Neural cell (in vitro differentiated cells): ENCODE results near the gene FRA10AC1. TPM values are rescaled to one million over a fixed set of nuclear protein-coding genes. Genes with fewer than 3 reads are reported as not detected.

ENCODE experiments used
- H2AFZ ChIP-seq: fragments of 200-600, 300-800 bp; sonication (generic), shearing (Covaris generic); 2 replicates; pipeline ENCODE4 v1.6.0; 2014; ENCODE audit warnings: low read depth, mild to moderate bottlenecking, antibody characterized with exemption, low read length, moderate library complexity
- H3F3A ChIP-seq: fragments of 200-600 bp; shearing (Covaris generic); 2 replicates; pipeline ENCODE4 v1.6.1; 2016; ENCODE audit warnings: mild to moderate bottlenecking, moderate library complexity, mixed read lengths, antibody characterized with exemption, low read length; ENCODE audit not compliant: insufficient read depth, poor library complexity, severe bottlenecking
- H3K27ac ChIP-seq: fragments of 200-600, 300-800 bp; sonication (generic), shearing (Covaris generic); 2 replicates; pipeline ENCODE4 v1.5.1; 2014; ENCODE audit warnings: mild to moderate bottlenecking, low read length, moderate library complexity
- H3K27me3 ChIP-seq: fragments of 300-800, 200-600 bp; sonication (generic), shearing (Covaris generic); 2 replicates; pipeline ENCODE4 v1.6.0; 2014; ENCODE audit warnings: mild to moderate bottlenecking, low read depth, low read length, moderate library complexity; ENCODE audit not compliant: insufficient read depth
- H3K36me3 ChIP-seq: fragments of 300-800, 200-600 bp; sonication (generic), shearing (Covaris generic); 2 replicates; pipeline ENCODE4 v1.5.1; 2014; ENCODE audit warnings: mild to moderate bottlenecking, antibody characterized with exemption, low read length, moderate library complexity; ENCODE audit not compliant: insufficient read depth
- H3K4me2 ChIP-seq: fragments of 300-800, 200-600 bp; sonication (generic), shearing (Covaris generic); 2 replicates; pipeline ENCODE4 v1.6.0; 2014; ENCODE audit warnings: mild to moderate bottlenecking, low read length
- H3K4me3 ChIP-seq: fragments of 300-800, 200-600 bp; sonication (generic), shearing (Covaris generic); 2 replicates; pipeline ENCODE4 v1.5.1; 2014; ENCODE audit warnings: mild to moderate bottlenecking, low read length, moderate library complexity
- H3K79me2 ChIP-seq: fragments of 200-600 bp; shearing (Covaris generic); replicated peaks from 2 replicates; pipeline ENCODE4 v1.6.0; 2014; ENCODE audit warnings: mild to moderate bottlenecking, low read length, moderate library complexity; ENCODE audit not compliant: insufficient read depth
- H3K9ac ChIP-seq: fragments of 300-800, 200-600 bp; sonication (generic), shearing (Covaris generic); 2 replicates; pipeline ENCODE4 v1.6.1; 2016; ENCODE audit warnings: mild to moderate bottlenecking, low read length, mixed read lengths
- H3K9me2 ChIP-seq: fragments of 200-600 bp; shearing (Covaris generic); 2 replicates; pipeline ENCODE4 v1.6.1; 2016; ENCODE audit warnings: mild to moderate bottlenecking, low read length, mixed read lengths; ENCODE audit not compliant: insufficient read depth
- H3K9me3 ChIP-seq: fragments of 200-600, 300-800 bp; sonication (generic), shearing (Covaris generic); 2 replicates; pipeline ENCODE4 v1.6.1; 2016; ENCODE audit warnings: mild to moderate bottlenecking, mixed run types, low read length, moderate library complexity, mixed read lengths
- H4K20me1 ChIP-seq: fragments of 200-600 bp; shearing (Covaris generic); 2 replicates; pipeline ENCODE4 v1.6.1; 2016; ENCODE audit warnings: mild to moderate bottlenecking, mixed run types; ENCODE audit not compliant: insufficient read depth
- CTCF ChIP-seq: fragments of 450-650 bp; IDR thresholded peaks from 2 replicates; pipeline ENCODE4 v1.5.1; 2014; ENCODE audit warnings: antibody characterized with exemption, mild to moderate bottlenecking, moderate library complexity; ENCODE audit not compliant: poor library complexity, severe bottlenecking
- EP300 ChIP-seq: fragments of 450-650 bp; conservative IDR thresholded peaks from 2 replicates; pipeline ENCODE4 v1.6.1; 2014; ENCODE audit warnings: antibody characterized with exemption, mild to moderate bottlenecking, moderate library complexity; ENCODE audit not compliant: poor library complexity, severe bottlenecking
- EZH2 ChIP-seq: fragments of 200-600, 300-800 bp; shearing (Covaris generic), sonication (generic); IDR thresholded peaks from 2 replicates; pipeline ENCODE4 v1.6.1; 2014; ENCODE audit warnings: antibody characterized with exemption, low read length, borderline replicate concordance, mild to moderate bottlenecking; ENCODE audit not compliant: insufficient read depth, poor library complexity, severe bottlenecking
- MXI1 ChIP-seq: fragments of 450-650 bp; conservative IDR thresholded peaks from 2 replicates; pipeline ENCODE4 v1.6.1; 2014; ENCODE audit warnings: antibody characterized with exemption, mild to moderate bottlenecking; ENCODE audit not compliant: poor library complexity, severe bottlenecking
- POLR2AphosphoS5 ChIP-seq: IDR thresholded peaks from 2 replicates; pipeline ENCODE4 v1.6.1; 2012
- RAD21 ChIP-seq: fragments of 450-650 bp; conservative IDR thresholded peaks from 2 replicates; pipeline ENCODE4 v1.6.1; 2014; ENCODE audit warnings: antibody characterized with exemption, mild to moderate bottlenecking, moderate library complexity
- REST ChIP-seq: IDR thresholded peaks from 2 replicates; pipeline ENCODE4 v1.6.1; 2012; ENCODE audit warnings: borderline replicate concordance
- SMC3 ChIP-seq: fragments of 450-650 bp; conservative IDR thresholded peaks from 2 replicates; pipeline ENCODE4 v1.6.1; 2014; ENCODE audit warnings: antibody characterized with exemption, mild to moderate bottlenecking, moderate library complexity; ENCODE audit not compliant: poor library complexity
- TAF1 ChIP-seq: IDR thresholded peaks from 2 replicates; pipeline ENCODE4 v1.6.1; 2012; ENCODE audit warnings: low read depth
- polyA plus RNA-seq: library from polyadenylated mRNA; depleted of rRNA; stranded (reverse); fragments of >200 nt; gene quantifications from 2 replicates; pipeline ENCODE4 v1.2.3, GENCODE V29; 2014

The FRA10AC1 gene
- polyA plus RNA-seq, 1 donor from 2014 or later = 22.8 TPM

- no peaks in the 10 kb centered on the region for H3K9me2 ChIP-seq
- no peak overlapping the region for H3K9ac ChIP-seq
- H3F3A ChIP-seq = no peaks in the 10 kb centered on the region
- no peak overlapping the region for H3K4me3 ChIP-seq
- no peak overlapping the region for H2AFZ ChIP-seq
- H3K27me3 ChIP-seq = no peaks in the 10 kb centered on the region
- H3K27ac ChIP-seq = no peak overlapping the region
- H3K9me3 ChIP-seq = no peaks in the 10 kb centered on the region
- H4K20me1 ChIP-seq = no peaks in the 10 kb centered on the region
- H3K36me3 ChIP-seq = no peaks in the 10 kb centered on the region
- TF ChIP-seq REST (no peak), CTCF (no peak), RAD21 (no peak), EZH2 (no peak), SMC3 (no peak), POLR2AphosphoS5 (no peak), EP300 (no peak), TAF1 (no peak), MXI1 (no peak)
- no peak overlapping the region for H3K4me2 ChIP-seq
- H3K79me2 ChIP-seq = no peaks in the 10 kb centered on the region
These were observed 48.7 kb upstream of the FRA10AC1 start for GRCh38 chr10:93751124-93751523.

GRCh38 chr10:93749218-93749799 is 46.9 kb upstream of the FRA10AC1 start:
- H3K9me2 ChIP-seq = no peaks in the 10 kb centered on the region
- H4K20me1 ChIP-seq = no peaks in the 10 kb centered on the region
- no peaks in the 10 kb centered on the region for H3F3A ChIP-seq
- H3K4me3 ChIP-seq = no peak overlapping the region
- no peak overlapping the region for H3K9ac ChIP-seq
- H3K27me3 ChIP-seq = no peaks in the 10 kb centered on the region
- no peaks in the 10 kb centered on the region for H3K79me2 ChIP-seq
- H3K36me3 ChIP-seq = no peaks in the 10 kb centered on the region
- H2AFZ ChIP-seq = no peak overlapping the region
- TF ChIP-seq TAF1 (no peak), REST (no peak), POLR2AphosphoS5 (no peak), MXI1 (no peak), SMC3 (no peak), CTCF (no peak), EZH2 (no peak), RAD21 (no peak), EP300 (no peak)
- H3K9me3 ChIP-seq = no peaks in the 10 kb centered on the region
- H3K27ac ChIP-seq = no peak overlapping the region
- no peak overlapping the region for H3K4me2 ChIP-seq
